ENCODE measurements around the gene PDIK1L.

The PDIK1L gene

GRCh38 chr1:26160527-26161414 lies 49.1 kb downstream of the PDIK1L start:
- TF ChIP-seq GATA1 (IDR thresholded peaks at IDR 0.05; ENCODE audit: low read depth, low read length) (no peak), POLR2A (IDR thresholded peaks at IDR 0.05; ENCODE audit: low read length) (no peak)
- no peak for DNase-seq

- peak in 1 of 2 experiments; percentile 84 for DNase-seq
- TF ChIP-seq POLR2A (IDR thresholded peaks at IDR 0.05; ENCODE audit: low read length) = peak; percentile 27
- TF ChIP-seq GATA1 (IDR thresholded peaks at IDR 0.05; ENCODE audit: low read depth, low read length) = no peak
Measured at GRCh38 chr1:26161415-26162219, 50.0 kb downstream of the PDIK1L start.

GRCh38 chr1:26162220-26162709 lies 50.6 kb downstream of the PDIK1L start:
- no peak for DNase-seq
- no peak for TF ChIP-seq GATA1 (IDR thresholded peaks at IDR 0.05; ENCODE audit: low read depth, low read length)
- no peak for TF ChIP-seq POLR2A (IDR thresholded peaks at IDR 0.05; ENCODE audit: low read length)

GRCh38 chr1:26163684-26164035 lies 52.0 kb downstream of the PDIK1L start:
- TF ChIP-seq GATA1 (IDR thresholded peaks at IDR 0.05; ENCODE audit: low read depth, low read length) = no peak
- TF ChIP-seq POLR2A (IDR thresholded peaks at IDR 0.05; ENCODE audit: low read length) = no peak
- no peak for DNase-seq

- peak in 1 of 2 experiments; percentile 70 for DNase-seq
- TF ChIP-seq GATA1 (IDR thresholded peaks at IDR 0.05; ENCODE audit: low read depth, low read length) (no peak), POLR2A (IDR thresholded peaks at IDR 0.05; ENCODE audit: low read length) (no peak)
Measured at GRCh38 chr1:26164036-26164860, 52.6 kb downstream of the PDIK1L start.

- no peak for DNase-seq
- TF ChIP-seq GATA1 (IDR thresholded peaks at IDR 0.05; ENCODE audit: low read depth, low read length) (no peak), POLR2A (IDR thresholded peaks at IDR 0.05; ENCODE audit: low read length) (no peak)
Measured at GRCh38 chr1:26164861-26165842, 53.5 kb downstream of the PDIK1L start.

- DNase-seq = no peak
- no peak for TF ChIP-seq POLR2A (IDR thresholded peaks at IDR 0.05; ENCODE audit: low read length)
- TF ChIP-seq GATA1 (IDR thresholded peaks at IDR 0.05; ENCODE audit: low read depth, low read length) = no peak
Measured at GRCh38 chr1:26166719-26167281, 55.2 kb downstream of the PDIK1L start.

- DNase-seq = no peak
- TF ChIP-seq GATA1 (IDR thresholded peaks at IDR 0.05; ENCODE audit: low read depth, low read length) (no peak), POLR2A (IDR thresholded peaks at IDR 0.05; ENCODE audit: low read length) (no peak)
Measured at GRCh38 chr1:26168410-26169197, 57.0 kb downstream of the PDIK1L start, which contains the start of gene C1orf232. C1orf232 (minus strand) TSS chr1:26168963; CDS start chr1:26168499, 464 bp downstream.

GRCh38 chr1:26169198-26169554 lies 57.6 kb downstream of the PDIK1L start:
- DNase-seq = no peak
- no peak for TF ChIP-seq POLR2A (IDR thresholded peaks at IDR 0.05; ENCODE audit: low read length)
- TF ChIP-seq GATA1 (IDR thresholded peaks at IDR 0.05; ENCODE audit: low read depth, low read length) = no peak

GRCh38 chr1:26169669-26170471 lies 58.2 kb downstream of the PDIK1L start, which contains the start of gene ZNF593:
ZNF593 (plus strand) TSS chr1:26169908; CDS start chr1:26169984, 76 bp downstream.
- peak; percentile 95 to 97 for DNase-seq
- TF ChIP-seq POLR2A (IDR thresholded peaks at IDR 0.05; ENCODE audit: low read length) (peak; percentile 70), GATA1 (IDR thresholded peaks at IDR 0.05; ENCODE audit: low read depth, low read length) (no peak)

GRCh38 chr1:26170472-26170821 lies 58.8 kb downstream of the PDIK1L start:
- no peak for TF ChIP-seq GATA1 (IDR thresholded peaks at IDR 0.05; ENCODE audit: low read depth, low read length)
- TF ChIP-seq POLR2A (IDR thresholded peaks at IDR 0.05; ENCODE audit: low read length) = no peak

More at GRCh38 chr1:26170472-26170821, 58.8 kb downstream of the PDIK1L start:
- no peak for DNase-seq

Measured in erythroblast (primary cell).